ENCODE data around the gene HSD3B1.
"Not testable (repeated sequence)": the region's sequence is repeated elsewhere in the genome, so short reads cannot be mapped to it uniquely, and the experiment has no call there.

Gene HSD3B1

DNA sequence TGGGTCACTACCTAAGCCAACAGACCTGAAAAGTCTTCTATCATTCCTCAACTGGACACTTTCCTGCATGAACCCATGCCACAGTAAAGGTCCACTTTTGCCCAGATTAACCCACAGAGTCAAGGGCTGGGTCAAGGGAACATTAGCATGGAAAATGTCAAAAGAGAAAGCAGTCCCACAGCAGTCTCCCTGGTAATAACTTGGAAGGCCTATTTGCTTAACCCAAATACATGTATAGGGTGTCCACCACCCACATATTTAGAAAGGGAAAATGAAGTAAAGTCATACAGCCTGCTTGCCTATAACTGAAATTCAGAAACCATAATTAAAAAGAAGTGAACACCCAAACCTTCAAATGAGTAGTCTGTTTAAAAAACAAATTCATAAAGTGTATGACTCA lies 16.1 kb upstream of the HSD3B1 start:
- DNase-seq = no peak

DNA sequence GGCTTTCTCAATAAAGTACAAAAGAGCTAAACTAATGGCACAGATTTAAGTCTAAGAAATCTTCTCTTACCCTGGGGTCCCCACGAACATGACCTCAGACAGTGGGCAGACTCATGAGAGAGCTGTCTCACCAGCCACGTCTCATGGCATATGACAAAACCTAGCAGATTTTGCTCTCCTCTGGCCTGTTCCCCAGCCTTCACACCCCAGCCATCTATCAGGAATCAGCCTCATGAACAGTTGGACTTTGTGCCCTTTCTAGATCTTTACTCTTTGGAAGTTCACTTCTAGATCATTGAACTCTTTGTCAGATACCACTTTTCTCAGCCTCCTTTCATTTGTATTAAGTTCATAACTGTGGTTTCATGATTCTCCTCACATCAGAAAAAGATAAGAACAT lies 14.2 kb upstream of the HSD3B1 start:
- no peak for DNase-seq

DNA sequence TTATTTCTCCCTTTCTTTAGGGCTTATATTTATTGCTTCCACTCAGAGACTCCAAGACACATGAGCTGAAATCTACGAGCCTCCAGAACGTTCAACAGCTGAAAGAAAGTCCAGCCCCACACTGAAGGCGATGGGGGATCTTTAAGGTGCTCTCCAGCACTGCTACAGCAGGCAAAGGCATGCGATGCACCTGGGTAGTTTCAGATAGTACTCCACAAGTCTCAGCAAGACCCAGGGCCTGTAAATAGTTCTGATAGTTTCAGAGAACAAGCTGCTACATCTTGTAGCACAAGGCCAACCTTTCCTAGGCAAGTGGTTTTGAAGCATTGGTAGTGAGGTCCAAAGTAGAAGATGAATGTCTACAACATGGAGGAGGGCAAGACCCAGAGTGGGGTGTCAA lies 2.2 kb upstream of the HSD3B1 start:
- no peak for DNase-seq

DNA sequence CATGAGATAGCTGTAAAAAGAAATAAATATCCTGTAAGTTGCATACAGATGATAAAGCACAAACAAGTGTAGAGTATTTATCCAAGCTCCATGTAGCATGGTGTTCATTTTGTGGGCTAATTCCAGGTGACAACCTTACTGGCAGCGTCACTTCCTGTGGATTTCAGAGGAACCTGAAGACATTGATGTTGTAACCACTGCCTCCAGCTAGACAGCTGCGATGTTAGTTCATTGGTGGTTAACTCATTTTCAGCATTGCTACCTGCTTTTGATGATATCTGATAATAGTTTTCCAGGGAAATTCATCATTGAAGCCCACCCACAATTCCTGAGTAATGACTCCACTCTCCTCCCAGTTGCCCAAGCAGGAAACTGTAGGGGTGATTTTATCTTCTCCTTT lies 3.0 kb downstream of the HSD3B1 start:
- DNase-seq = no peak

DNA sequence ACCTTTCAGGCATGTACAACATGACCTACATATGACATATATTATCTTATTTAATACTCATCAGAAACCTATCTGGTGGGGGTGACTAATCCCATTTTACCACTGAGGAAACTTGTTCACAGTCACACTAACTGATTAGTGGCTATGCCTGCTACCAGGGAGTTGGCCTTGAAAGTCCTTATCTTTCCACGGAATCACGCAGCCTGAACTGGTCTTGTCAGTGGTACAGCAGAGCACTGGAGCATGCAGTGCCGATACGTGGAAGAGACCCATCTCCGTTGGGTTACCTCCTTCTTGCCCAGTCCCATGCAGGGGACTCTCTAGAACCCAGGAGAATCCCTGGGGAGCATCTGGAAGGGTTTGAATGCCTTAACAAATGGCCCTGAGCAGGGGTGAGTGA lies 8.2 kb downstream of the HSD3B1 start:
- DNase-seq = no peak

DNA sequence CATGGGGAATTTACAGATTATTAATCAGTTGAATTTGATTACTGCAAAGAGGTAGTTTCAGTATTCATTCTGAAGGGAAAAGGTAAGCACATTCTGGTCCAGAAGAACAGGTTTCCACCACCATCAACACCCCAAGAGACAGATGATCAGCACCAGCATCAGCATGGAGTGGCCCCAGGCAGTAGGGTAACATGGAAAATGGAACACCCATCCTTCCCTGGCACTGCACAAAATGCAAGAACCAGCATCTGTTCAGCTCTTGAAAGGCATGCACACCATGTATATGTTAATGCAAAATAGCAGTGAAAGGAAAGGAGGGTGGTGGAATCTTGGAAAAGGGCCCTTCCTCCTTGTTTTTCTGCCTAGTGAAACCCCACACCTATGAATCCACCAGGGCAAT lies 9.2 kb downstream of the HSD3B1 start:
- no peak for DNase-seq

DNA sequence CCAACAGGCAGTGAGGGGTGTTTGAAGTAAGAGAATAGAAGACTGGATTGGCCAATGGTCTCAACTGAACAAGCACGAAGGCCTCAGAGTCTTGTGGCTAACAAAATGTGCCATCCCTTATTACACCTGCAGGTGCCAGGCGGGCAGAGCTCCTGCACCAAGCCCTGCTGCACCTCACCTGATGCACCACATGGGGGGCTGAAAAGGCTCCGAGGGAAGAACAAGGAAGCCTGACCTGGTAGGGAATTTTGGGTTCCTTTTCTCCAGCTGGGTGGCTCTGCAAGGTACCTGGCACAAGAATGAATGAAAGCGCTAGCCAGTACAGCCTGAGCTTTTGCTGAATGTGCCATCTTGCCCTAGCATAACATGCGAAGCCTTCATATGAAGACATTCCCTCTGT lies 9.7 kb downstream of the HSD3B1 start:
- DNase-seq = no peak

DNA sequence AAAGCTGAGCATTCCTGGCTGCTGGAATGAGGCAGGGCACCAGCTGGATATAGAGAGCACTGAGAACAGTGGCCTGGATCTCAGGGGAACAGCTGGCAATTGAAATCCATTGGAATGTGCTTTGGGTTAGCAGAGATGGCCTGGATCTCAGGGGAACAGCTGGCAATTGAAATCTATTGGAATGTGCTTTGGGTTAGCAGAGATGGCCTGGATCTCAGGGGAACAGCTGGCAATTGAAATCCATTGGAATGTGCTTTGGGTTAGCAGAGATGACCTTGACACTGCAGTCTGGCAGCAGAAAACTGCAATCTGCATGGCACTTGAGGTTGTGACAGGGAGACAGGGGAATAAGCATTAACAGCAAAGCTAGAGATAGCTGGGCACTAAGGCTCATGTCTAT lies 10.7 kb downstream of the HSD3B1 start:
- not testable (repeated sequence) for DNase-seq

DNA sequence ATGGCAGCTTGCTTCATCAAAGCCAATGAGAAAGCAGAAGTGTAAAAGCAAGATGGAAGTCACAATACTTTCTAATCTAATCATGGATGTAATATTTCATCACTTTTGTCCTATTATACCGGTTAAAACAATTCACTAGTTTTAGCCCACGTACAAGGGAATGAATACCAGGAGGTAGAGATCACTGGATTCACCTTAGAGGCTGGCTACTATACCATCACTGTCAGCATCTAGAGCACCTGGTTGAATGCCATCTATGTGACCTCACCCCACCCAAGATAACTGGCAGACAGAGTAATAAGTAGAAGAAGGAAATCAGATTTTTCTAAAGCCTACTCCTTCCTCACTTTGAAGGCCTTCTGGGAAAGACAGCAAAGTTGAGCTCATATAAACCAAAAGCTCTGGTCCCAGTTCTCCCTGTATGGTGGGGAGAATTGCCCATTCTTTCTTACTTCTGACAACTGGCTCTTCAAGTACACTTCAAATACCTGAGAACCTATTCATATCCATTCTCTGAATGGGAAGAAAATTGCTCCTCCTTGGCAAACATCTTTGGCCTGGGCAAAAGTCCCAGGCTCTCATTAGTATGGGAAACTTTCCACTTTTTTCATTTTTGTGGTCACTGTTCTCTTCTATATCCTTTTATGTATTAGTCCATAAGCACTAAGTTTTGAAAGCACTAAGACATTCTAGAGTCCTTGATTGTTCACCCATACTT lies 24.8 kb downstream of the HSD3B1 start:
- no peak for DNase-seq

DNA sequence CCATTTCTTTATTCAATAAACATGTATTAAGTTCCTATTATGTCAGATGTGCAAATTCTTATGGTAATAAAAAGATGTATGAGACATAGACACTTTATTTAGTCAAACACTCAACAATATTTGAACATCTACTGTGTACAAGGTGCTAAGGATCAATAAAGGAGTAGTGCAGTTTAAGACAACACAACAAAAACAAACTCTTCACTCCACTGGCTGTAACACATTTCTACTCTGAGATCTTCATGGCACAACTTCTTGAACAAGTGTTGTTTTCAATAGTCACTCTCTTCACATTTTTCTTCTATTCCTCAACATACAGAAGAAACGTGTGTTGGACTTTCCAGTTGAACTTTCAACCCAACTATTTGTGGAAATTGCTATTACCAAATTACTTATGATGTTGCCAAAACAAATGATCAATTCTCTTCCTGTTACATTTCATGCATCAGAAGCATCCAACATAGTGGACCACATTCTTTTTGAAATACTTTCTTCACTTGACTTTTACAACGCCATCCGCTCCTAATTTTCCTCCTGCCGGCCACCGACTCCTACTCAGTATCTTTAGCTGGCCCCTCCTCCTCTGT lies 25.4 kb downstream of the HSD3B1 start:
- no peak for DNase-seq

DNA sequence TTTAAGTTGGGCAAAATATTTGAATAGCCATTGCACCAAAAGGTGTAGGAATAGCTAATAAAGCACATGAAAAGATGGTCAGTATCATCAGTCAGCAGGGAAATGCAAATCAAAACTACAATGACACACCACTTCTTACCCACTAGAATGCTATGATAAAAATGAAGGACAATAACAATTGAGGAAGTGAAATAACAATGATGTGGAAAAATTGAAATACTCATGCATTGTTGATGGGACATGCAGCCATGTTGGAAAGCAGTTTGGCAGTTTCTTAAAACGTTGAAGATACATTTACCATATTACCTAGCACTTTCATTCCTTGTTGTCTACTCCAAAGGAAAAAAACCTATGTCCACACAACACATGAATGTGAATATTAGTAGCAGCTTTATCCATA lies 28.4 kb downstream of the HSD3B1 start:
- DNase-seq = no peak

DNA sequence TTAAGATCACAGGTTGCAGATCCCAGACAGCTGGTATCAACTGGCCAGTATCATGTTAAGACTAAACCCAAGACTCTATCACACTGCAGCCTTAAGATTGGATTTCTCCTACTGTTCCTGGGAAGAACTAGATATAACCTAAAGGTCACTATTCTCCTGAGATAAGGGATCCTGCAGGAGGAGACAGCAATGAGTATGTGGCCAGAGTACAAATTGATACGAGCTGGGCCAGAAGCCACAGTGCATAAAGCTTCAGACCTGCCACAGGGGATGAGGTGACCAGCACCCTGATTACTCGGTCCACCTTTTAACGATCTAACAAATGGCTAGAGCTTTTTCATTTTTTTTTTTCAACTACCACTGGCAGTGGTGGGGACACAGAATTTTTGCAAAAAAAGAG lies 31.0 kb downstream of the HSD3B1 start:
- DNase-seq = no peak

DNA sequence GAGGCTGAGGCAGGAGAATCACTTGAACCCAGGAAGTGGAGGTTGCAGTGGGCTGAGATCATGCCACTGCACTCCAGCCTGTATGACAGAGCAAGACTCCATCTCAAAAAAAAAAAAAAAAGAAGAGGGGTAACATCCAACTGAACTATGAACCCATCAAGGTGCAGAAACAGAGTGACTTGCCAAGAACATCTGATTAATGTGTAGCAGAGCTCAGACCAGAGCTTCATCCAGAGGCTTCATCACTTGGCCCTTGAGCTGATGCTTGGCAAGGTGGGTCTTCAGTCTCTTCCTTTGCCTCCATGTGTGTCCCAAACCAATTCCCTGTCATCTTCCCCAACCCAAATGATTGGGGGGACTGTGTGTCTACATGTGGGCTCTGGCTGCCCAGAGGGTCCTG lies 32.6 kb downstream of the HSD3B1 start:
- no peak for DNase-seq

DNA sequence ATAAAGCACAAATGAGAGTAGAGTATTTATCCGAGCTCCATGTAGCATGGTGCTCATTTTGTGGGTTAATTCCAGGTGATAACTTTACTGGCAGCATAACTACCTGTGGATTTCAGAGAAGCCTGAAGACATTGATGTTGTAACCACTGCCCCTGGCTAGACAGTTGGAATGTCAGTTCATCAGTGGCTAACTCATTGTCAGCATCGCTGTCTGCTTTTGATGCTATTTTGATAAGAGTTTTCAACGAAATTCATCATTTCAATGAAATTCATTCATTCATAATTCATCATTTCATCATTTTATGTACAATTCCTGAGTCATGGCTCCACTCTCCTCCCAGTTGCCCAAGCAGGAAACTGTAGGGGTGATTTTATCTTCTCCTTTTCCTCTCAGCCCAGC lies 34.4 kb downstream of the HSD3B1 start:
- no peak for DNase-seq

DNA sequence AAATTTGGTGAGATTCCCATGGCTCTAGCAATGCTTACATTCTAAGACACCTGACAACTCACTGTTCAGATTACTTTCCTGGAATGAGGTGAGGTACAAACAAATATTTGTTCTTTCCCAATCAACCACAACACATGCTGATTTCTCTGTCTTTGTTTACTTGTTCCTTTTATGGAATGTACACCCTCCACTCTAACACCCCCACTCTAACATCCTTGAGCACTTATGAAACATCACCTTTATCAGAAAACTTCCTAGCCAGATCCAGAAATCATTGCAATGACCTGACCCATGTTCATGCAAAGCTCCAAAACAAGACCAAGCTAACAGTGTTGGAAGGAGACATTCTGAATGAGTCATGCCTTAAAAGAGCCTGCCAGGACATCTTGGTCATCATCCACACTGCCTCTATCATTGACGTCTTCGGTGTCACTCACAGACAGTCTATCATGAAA lies 35.5 kb downstream of the HSD3B1 start:
- no peak for DNase-seq

DNA sequence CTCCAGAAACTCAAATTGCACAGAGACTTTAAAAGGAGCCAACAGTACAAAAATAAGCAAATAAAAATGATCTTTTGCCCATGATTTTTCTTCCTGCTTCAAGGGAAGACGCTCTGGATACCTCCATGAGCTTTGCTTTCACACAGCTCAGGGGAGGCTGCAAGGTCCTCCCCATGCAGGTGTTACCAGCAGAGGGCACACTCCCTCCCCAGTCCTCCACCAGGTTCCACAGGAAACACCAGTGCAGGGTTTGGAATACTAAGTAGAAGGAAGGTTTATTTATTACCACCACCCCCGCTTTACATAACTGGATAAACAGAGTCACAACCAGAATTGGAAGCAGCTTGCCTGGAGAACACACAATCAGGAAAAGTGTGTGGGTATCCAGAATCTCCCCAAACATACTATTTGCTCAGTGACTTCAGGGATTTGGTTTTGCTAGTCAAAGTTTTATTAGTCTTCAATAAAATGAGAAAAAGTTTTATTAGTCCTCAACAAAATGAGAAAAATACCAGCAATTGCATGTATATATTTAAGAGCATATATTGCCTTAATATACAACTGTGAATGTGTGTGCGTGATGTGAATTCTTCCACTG lies 37.3 kb downstream of the HSD3B1 start:
- no peak for DNase-seq

DNA sequence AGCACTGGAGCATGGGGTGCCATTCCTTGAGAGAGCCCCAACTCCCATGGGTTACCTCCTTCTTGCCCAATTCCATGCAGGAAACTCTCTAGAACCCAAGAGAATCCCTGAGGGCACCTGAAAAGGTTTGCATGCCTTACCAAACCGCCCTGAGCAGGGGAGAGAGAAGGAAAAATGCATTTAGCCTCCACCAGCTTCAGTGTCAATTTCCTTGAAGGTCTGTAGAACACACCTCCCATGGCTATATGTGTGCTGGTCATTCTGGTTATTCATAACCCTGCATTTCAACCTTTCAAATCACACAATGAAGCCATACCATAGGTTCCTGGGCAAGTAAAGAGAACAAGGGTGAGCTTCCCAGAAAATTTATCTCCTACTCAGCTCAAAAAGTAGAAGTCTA lies 39.6 kb downstream of the HSD3B1 start:
- DNase-seq = no peak

DNA sequence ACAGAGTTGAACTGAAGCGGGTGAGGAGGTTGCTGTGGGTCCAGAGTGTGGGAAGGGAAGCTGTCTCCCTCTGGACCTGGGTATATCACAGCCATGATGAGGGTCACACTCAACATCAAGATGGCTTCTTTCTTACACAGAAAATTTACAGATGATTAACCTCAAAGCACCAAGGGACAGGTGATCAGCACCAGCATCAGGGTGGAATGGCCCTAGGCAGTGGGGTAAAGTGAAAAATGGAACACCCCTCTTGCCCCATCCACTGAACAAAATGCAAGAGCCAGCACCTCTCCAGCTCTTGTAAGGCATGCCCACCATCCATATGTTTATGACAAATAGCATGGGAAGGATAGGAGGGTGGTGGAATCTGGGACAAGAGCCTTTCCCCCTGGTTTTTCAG lies 40.3 kb downstream of the HSD3B1 start:
- DNase-seq = no peak

DNA sequence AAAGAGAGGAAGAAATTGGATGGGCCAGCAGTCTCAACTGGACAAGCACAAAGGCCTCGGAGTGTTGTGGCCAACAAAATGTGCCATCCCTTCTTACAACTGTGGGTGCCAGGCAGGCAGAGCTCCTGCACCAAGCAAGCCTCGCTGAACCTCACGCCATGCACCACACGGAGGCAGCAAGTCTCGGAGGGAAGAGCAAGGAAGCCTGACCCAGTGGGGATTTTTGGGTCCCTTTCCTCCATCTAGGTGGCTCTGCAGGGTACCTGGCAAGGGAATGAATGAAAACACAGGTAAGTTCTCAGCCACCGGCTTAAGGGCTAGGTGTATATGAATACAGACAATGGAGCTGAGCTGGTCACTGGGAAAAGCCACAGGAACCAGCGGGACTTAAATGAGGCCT lies 40.8 kb downstream of the HSD3B1 start:
- DNase-seq = no peak

DNA sequence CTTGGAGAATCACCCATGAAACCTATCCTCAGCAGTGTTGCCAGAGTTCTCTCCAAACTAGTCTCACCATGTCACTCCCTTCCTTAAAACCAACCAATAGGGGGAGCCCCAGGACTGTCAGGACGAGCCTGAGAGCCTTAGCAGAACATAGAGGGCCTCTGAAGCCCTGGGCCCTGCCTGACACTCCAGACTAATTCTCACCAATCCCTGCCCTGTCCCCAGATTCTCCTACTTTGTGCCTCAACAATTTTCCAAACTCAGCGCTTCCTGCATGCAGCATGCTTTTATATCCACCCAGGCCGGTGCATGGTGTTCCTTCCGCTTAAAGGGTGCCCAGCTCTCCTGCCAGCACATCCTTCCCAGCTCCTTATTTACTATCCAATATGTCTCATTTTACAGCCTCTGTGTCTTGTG lies 42.7 kb downstream of the HSD3B1 start:
- peak; percentile 36 for DNase-seq

DNA sequence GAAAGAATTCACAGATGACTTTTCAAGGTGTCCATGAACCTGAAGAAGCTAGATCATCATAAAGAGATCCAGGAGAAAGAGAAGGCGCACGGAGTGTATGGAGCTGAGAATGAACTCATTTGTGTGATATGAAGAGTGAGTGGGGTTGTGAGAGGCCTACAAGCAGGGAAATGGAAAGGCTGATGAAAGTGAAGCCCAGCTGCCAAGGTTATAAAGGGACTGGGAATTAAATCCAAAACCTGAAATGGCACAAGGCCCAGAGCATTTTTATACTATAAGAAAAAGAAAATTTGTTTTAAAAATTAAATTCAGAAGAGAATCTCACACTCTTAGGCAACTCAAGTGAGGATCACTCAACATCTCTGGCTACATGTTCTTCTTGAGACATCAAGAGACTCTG lies 43.4 kb downstream of the HSD3B1 start:
- DNase-seq = no peak

DNA sequence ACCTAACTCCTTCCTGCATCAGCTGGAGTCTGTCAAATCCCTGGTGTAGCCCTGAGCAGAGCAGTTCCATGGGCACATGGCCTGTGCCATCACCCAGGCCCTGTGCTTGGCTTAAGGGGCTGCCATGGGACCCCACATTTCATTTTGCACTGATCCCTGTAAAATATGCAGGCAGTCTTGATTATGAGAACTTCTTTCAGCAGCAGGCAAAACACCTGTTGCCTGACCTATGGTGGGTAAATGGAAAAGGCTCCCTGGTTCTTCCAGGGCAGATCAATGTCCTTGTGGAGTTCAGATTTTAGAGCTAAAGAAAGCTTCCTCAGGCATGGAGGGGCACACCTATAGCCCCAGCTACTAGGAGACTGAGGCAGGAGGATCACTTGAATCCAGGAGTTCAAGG lies 44.2 kb downstream of the HSD3B1 start:
- no peak for DNase-seq

DNA sequence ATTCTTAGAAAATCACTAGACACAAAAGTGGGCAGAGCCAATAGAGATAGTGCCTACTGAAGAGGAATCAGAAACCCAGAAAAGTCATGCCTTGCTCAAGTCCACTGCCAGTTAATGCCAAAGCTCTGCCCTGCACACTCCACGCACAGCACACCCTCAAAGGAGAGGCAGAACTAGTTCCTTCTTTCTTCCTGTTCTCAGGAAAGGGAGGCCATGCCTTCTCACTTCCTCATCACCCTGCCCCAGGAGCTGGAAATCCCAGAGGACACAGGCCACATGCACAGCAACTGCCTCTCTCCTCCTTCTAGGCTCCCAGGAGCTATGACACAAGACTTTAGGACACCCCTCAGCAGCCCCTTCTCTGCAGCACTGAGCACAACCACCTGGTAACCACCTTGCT lies 45.6 kb downstream of the HSD3B1 start:
- DNase-seq = not testable (repeated sequence)
